A673 (cell line): ENCODE data around the gene GIMAP2. TPM values are rescaled to one million over a fixed set of nuclear protein-coding genes. Genes with fewer than 3 reads are reported as not detected.

ENCODE experiments used
- BruUV-seq: library from RNA; stranded (reverse); fragments of 400-500 nt; replicated peaks from 2 replicates; lab custom pipeline; 2021; lab: Mats Ljungman, UMichigan
- CTCF ChIA-PET: fragments of 300-600 bp; sonication (Branson Sonifier 250); formaldehyde crosslinking; loops from one replicate; lab custom pipeline; 2022; ENCODE audit warnings: antibody characterized with exemption; lab: Charles Lee
- POLR2A ChIA-PET: fragments of 300-600 bp; sonication (Branson Sonifier 250); formaldehyde crosslinking; loops from one replicate; lab custom pipeline; 2022; ENCODE audit warnings: antibody characterized with exemption; ENCODE audit not compliant: low non-redundant PET; lab: Charles Lee
- DNase-seq: peaks from one replicate; pipeline ENCODE4 v3.0.0-alpha.2; 2015; ENCODE audit warnings: low spot score
- H3K27ac ChIP-seq: fragments of 200-600 bp; sonication (generic); 2 replicates; pipeline ENCODE4 v1.5.1; 2016; ENCODE audit warnings: mixed run types, low read depth, mild to moderate bottlenecking, mixed read lengths, antibody characterized with exemption, low read length; ENCODE audit not compliant: poor library complexity, severe bottlenecking
- H3K27me3 ChIP-seq: fragments of 200-600 bp; sonication (generic); replicated peaks from 2 replicates; pipeline ENCODE4 v1.6.1; 2017; ENCODE audit warnings: mixed run types, low read depth, mild to moderate bottlenecking, mixed read lengths, antibody characterized with exemption, low read length; ENCODE audit not compliant: insufficient read depth, poor library complexity
- H3K36me3 ChIP-seq: fragments of 200-600 bp; sonication (generic); 2 replicates; pipeline ENCODE4 v1.6.1; 2016; ENCODE audit warnings: mixed run types, mild to moderate bottlenecking, mixed read lengths, antibody characterized with exemption, low read length; ENCODE audit not compliant: insufficient read depth, poor library complexity, severe bottlenecking
- H3K4me1 ChIP-seq: fragments of 200-600 bp; sonication (generic); 2 replicates; pipeline ENCODE4 v1.6.1; 2017; ENCODE audit warnings: mixed run types, mild to moderate bottlenecking, mixed read lengths, antibody characterized with exemption, low read length; ENCODE audit not compliant: insufficient read depth, poor library complexity, severe bottlenecking
- H3K4me3 ChIP-seq: fragments of 200-600 bp; sonication (generic); 2 replicates; pipeline ENCODE4 v1.5.1; 2016; ENCODE audit warnings: low read depth, mixed run types, mild to moderate bottlenecking, mixed read lengths, low read length; ENCODE audit not compliant: poor library complexity, severe bottlenecking
- H3K9me3 ChIP-seq: fragments of 200-600 bp; sonication (generic); 2 replicates; pipeline ENCODE4 v1.6.1; 2016; ENCODE audit warnings: mixed run types, low read depth, mild to moderate bottlenecking, mixed read lengths, antibody characterized with exemption, low read length; ENCODE audit not compliant: poor library complexity, severe bottlenecking
- EZH2 ChIP-seq: fragments of 200-600 bp; sonication (generic); IDR thresholded peaks from 2 replicates; pipeline ENCODE4 v1.6.1; 2017; ENCODE audit warnings: borderline replicate concordance, low read depth, mild to moderate bottlenecking, mixed read lengths, antibody characterized with exemption, low read length; ENCODE audit not compliant: poor library complexity, severe bottlenecking
- intact Hi-C: fragments of 100-400 bp; cut with micrococcal nuclease; formaldehyde crosslinking; loops from one replicate; pipeline ENCODE4 v1.10.0; 2022; ENCODE audit not compliant: unreplicated experiment
- total RNA-seq: library from RNA; stranded (reverse); gene quantifications from 2 replicates; pipeline ENCODE4 v1.2.3, GENCODE V29; 2021
- TF ChIP-seq, protein P1 (sequence below): fragments of 300-800, 200-600 bp; sonication (generic); conservative IDR thresholded peaks from 2 replicates; pipeline ENCODE4 v1.5.1; 2017; ENCODE audit warnings: low read depth, mild to moderate bottlenecking, antibody characterized with exemption, low read length, moderate library complexity, mixed read lengths

The GIMAP2 gene
- total RNA-seq, 1 experiment from 2014 or later = 4.3 TPM

DNA sequence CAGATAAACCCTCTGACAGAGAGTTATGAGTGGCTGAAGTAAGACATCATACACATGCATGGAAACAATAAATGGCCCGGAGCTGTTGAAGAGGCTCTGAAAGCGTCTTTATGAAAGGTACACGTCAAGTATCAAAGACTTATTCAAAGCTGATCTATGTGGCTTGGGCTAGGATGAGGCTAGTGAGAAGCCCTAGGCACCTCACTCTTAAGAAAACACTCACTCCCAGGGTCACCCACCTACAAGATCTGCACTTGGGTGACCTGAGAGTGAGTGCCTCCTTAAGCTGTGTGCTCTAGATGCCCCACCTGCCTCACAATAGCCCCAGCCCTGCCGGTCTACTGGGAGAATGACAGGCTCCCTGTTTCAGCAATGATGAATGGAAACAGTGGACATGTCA, 29.8 kb downstream of the GIMAP2 start:
- POLR2A ChIA-PET = no interaction called here
- no peak for TF ChIP-seq EZH2
- TF ChIP-seq, protein P1, sequence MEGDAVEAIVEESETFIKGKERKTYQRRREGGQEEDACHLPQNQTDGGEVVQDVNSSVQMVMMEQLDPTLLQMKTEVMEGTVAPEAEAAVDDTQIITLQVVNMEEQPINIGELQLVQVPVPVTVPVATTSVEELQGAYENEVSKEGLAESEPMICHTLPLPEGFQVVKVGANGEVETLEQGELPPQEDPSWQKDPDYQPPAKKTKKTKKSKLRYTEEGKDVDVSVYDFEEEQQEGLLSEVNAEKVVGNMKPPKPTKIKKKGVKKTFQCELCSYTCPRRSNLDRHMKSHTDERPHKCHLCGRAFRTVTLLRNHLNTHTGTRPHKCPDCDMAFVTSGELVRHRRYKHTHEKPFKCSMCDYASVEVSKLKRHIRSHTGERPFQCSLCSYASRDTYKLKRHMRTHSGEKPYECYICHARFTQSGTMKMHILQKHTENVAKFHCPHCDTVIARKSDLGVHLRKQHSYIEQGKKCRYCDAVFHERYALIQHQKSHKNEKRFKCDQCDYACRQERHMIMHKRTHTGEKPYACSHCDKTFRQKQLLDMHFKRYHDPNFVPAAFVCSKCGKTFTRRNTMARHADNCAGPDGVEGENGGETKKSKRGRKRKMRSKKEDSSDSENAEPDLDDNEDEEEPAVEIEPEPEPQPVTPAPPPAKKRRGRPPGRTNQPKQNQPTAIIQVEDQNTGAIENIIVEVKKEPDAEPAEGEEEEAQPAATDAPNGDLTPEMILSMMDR = no peak

DNA sequence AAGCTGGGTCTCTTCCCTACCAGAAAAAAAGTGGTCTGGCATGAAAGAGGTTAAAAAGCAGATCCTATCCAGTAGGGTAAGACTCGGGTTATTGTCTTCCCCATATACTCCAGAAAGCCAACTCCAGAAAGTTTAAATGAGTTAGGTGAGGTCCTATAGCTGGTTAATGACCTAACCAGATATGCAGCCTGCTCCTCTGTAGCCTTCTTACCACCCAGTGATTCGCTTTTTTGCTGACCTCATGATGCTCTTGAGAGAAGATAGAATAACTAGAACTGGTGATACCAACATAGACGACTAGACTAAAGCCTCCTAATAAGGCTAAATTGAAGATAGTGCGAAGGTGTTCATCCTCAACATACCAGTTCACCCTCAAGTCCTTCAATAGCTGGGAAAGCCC, 30.2 kb downstream of the GIMAP2 start:
- Histone ChIP-seq H3K36me3 (no peaks in the 10 kb centered on the region), H3K27ac (no peak overlapping the region), H3K4me3 (no peak overlapping the region), H3K4me1 (no peaks in the 10 kb centered on the region), H3K27me3 (no peaks in the 10 kb centered on the region), H3K9me3 (no peaks in the 10 kb centered on the region)
- BruUV-seq = no TSS peak
- DNase-seq = no peak
- no peak for TF ChIP-seq EZH2
- TF ChIP-seq, protein P1 = no peak
- POLR2A ChIA-PET = no interaction called here
- intact Hi-C loops = no loop called here
- CTCF ChIA-PET = interaction anchor here (0.6 kb wide), 1 partner anchor 186 kb away, joined by 3 read pairs; no protein-coding TSS in a partner anchor

More for the DNA sequence above, 29.8 kb downstream of the GIMAP2 start:
- DNase-seq = no peak
- H3K36me3 ChIP-seq = no peaks in the 10 kb centered on the region
- H3K4me3 ChIP-seq = no peak overlapping the region
- no peaks in the 10 kb centered on the region for H3K4me1 ChIP-seq
- no peaks in the 10 kb centered on the region for H3K27me3 ChIP-seq
- intact Hi-C loops = no loop called here
- no peaks in the 10 kb centered on the region for H3K9me3 ChIP-seq
- H3K27ac ChIP-seq = no peak overlapping the region
- no TSS peak for BruUV-seq
- CTCF ChIA-PET = interaction anchor here (0.6 kb wide), 1 partner anchor 187 kb away, joined by 3 read pairs; no protein-coding TSS in a partner anchor

DNA sequence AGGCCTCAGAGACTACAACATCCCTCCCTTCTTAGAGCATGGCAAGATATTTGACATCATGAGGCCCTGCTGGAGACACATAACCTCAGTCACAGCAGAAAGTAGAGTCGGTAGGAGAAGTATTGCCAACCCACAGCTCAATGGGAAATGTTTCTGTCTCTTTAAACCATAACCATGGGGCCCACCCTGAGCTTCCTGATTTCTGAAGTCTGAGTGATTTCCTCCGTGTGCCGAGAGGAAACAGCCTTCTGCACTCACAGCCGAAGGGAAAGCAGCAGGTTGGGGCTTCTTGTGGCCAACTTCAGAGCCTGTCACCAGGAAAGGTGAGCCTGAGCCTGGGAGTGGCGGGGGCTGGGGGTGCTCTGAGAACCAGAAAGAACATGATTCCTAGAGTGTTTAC, 30.9 kb downstream of the GIMAP2 start, which contains the start of gene GIMAP1:
Gene GIMAP1 (plus strand): TSS at position 246 of the 400 bp plus-strand sequence. CDS start 2,435 bp downstream, outside the sequence.
- Histone ChIP-seq H3K36me3 (no peaks in the 10 kb centered on the region), H3K27me3 (no peaks in the 10 kb centered on the region), H3K4me3 (no peak within 1 kb of the TSS), H3K27ac (no peak within 1 kb of the TSS), H3K9me3 (no peaks in the 10 kb centered on the region), H3K4me1 (no peaks in the 10 kb centered on the region)
- ChIA-PET POLR2A (no interaction called here), CTCF (no interaction called here)
- TF ChIP-seq, protein P1 = no peak
- no peak for TF ChIP-seq EZH2
- no TSS peak for BruUV-seq
- intact Hi-C loops = no loop called here
- no peak for DNase-seq
